Tibial nerve (tissue), 3 donors: ENCODE measurements around the gene TBC1D1.

Experiments used
- CTCF ChIP-seq, 5 experiments: fragments of 200-600 bp in 3 of 5; fragments of 450-650 bp in 2 of 5; sonication (generic) in 3 of 5; IDR thresholded peaks; one replicate each; pipeline ENCODE4 v1.5.1; 2016 to 2019; ENCODE audit warnings: antibody characterized with exemption in 5 of 5, mild to moderate bottlenecking in 3 of 5, moderate library complexity in 2 of 5
- POLR2A ChIP-seq, 2 donors: fragments of 450-650 bp; IDR thresholded peaks; one replicate each; pipeline ENCODE4 v1.6.1; 2017; ENCODE audit warnings: antibody characterized with exemption in 2 of 2, mild to moderate bottlenecking in 2 of 2, moderate library complexity in 2 of 2

GRCh38 chr4:38002451-38003071 is 111.7 kb downstream of the TBC1D1 start:
- TF ChIP-seq CTCF (IDR thresholded peaks at IDR 0.05) (no peak), POLR2A (IDR thresholded peaks at IDR 0.05) (no peak)
